HUDEP-2 (cell line): ENCODE results near the gene BRD3OS.

Experiments used
- DNase-seq, 76 experiments: peaks; one replicate each; lab custom pipeline; 2025; ENCODE audit not compliant: unreplicated experiment in 76 of 76; lab: John Stamatoyannopoulos, UW

The BRD3OS gene, protein sequence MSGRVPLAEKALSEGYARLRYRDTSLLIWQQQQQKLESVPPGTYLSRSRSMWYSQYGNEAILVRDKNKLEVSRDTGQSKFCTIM

GRCh38 chr9:134024828-134025605 is at the start of gene BRD3OS:
BRD3OS (plus strand) TSS chr9:134025481; CDS start chr9:134026748, 1,267 bp downstream.
- peak in 73 of 76 experiments; percentile 35 to 95 (median 90) for DNase-seq

- DNase-seq = no peak
Observed at GRCh38 chr9:133975511-133975910, 49.8 kb upstream of the BRD3OS start.

- no peak for DNase-seq
Observed at GRCh38 chr9:133976191-133976861, 49.0 kb upstream of the BRD3OS start.

GRCh38 chr9:133976887-133977286 is 48.4 kb upstream of the BRD3OS start:
- DNase-seq = no peak

DNA sequence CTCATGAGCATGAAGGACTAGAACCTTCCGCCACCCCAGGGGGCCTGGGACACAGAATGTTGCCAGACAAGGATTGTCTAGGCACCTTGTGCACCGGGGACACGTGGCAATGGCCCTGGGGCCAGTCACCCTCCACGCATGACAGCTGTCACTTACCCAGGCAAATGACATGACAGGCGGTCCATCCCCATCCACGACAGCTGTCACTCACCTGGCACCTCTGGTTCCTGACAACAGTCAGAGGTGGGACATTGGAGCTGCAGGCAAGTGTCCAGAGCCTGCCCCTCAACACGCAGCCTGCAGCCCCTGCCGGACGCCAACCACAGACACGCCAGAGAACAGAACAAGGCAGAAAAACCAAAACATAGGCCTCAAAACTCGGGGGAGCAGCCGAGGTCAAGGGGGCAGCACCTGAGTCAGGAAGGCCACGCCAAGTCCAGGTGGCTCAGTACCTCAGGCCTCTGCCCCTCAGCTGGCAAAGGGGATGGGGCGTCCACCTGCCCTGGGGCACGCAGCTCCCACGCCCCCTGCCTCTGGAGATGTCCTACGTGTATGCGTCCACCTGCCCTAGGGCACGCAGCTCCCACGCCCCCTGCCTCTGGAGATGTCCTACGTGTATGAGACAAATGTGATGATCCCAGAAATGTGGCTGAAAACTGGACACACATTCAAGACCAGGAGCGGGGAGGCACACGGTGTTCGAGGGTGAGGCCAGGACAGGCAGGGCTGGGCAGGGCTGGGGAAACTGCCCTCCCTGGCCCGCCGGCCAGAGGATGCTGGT is 47.7 kb upstream of the BRD3OS start:
- no peak for DNase-seq

- DNase-seq = no peak
Observed at GRCh38 chr9:133978226-133978898, 46.9 kb upstream of the BRD3OS start.

DNA sequence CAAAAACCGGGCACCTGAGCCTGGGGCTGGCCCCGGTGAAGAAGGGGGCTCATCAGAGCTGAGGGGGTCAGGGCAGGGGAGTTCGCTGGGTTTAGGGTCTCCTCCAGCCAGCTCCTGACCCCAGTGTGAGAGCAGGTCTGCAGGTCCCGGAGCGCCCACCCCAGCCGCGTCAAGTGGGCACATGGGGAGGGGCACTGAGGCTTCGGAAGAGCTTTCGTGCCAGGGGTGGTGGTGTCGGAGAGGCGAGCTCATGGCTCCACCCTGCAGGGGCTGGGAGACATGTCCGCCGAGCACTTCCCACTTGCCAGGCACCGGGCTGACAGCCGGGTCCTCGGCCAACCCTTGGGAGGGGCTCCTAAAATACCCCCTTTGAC is 46.4 kb upstream of the BRD3OS start:
- no peak for DNase-seq

- no peak for DNase-seq
Observed at GRCh38 chr9:133979273-133979920, 45.9 kb upstream of the BRD3OS start.

DNA sequence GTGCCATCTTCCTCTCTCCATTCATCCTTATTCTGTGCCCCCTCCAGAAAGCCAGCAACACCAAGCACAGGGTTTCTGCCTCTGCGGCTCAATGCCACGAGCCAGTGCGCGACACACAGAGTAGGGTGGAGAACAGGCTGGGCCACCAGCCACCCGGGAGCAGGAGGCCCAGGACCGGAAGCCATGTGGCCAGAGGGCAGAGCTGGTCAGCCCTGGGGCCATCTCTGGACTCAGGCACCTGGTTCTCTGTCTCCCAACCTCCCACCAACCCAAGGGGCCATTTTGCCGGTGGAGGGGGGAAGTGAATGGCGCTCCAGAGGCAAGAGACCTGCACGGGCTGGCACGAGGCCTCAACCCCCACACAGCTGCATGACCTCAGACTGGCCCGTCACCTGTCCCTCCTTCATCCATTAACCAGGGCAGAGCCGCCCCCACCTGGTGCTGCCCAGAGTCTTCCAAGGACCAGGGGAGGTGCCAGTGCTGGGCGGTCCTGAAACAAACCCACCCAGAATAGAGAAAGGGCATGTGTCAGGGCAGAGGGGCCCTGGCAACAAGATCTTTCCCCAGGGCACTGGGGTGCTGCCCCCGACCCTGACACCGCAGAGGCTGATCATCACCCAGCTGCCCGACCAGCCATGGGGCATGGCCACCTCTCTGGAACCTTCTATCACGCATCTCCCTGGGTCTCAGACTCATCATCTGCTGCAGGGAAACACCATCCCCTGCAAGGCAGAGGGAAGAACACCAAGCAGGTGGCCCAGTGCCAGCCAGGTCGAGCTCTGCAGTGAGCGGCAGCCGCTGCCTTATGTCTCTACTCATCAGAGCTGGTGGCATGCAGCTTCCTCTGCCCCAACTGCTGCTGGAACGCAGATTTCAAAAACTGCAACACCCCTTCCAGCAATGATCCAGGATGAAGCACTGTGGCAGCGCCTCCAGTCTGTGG is 45.1 kb upstream of the BRD3OS start:
- DNase-seq = no peak

- DNase-seq = no peak
Observed at GRCh38 chr9:133980864-133981588, 44.3 kb upstream of the BRD3OS start.

- DNase-seq = no peak
Observed at GRCh38 chr9:133981589-133981957, 43.7 kb upstream of the BRD3OS start.

- DNase-seq = no peak
Observed at GRCh38 chr9:133981958-133982681, 43.2 kb upstream of the BRD3OS start.

GRCh38 chr9:133982971-133983720 is 42.1 kb upstream of the BRD3OS start:
- no peak for DNase-seq

DNA sequence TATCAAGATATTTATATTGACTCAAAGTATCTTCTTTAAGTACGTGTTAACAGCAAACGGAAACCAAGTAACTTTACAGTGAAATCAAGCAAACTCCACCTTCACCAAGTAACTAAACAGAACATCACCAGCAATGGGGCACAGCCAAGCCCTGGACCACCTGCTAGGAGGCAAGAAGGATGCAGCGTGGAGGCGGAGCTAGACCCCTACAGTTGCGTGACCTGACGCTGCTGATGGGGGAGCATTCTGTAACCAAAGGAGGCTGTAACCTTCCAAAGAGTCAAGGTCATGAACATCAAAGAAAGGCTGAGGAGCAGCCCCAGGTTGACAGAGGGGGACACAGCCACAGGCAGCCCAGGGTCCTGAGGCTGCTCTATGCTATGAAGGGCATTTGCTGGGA is 39.2 kb upstream of the BRD3OS start:
- DNase-seq = no peak

DNA sequence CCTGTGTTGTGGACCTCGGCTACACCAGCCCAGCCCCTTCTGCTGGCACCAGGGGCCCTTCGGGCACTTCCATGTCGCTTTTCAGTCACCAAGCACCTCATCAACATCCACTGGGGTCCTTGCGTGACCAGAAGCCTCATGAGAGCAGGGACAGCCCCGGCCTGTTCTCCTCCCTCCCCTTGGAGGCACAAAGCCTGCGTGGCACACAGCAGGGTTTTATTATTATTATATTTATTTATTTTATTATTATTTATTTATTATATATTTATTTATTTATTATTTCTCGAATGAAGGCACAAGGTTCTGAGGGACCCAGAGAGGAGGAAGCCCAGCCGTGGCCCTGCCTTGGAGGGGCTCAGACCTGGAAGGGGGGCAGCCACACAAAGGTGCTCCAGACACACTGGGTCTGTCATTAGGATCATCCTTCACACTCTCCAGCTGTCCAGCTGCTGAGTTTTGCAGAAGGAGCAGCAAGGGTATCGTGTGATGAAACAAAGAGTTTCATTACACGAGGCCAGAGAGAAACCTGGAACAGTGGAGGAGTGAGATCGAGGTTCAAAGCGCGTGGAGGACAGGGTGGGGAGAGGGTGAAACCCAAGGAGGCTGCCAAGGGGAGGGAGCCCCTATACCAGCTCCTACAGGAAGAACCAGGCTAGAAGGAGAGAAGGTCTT is 38.4 kb upstream of the BRD3OS start:
- DNase-seq = no peak

GRCh38 chr9:133987446-133987788 is 37.9 kb upstream of the BRD3OS start:
- DNase-seq = no peak
